HG03439 (cell line): ENCODE measurements around the gene LKAAEAR1.

Experiments
- ATAC-seq: cut with Tn5 transposase; IDR thresholded peaks from one replicate; pipeline ENCODE4 v1.9.1; 2021; ENCODE audit warnings: mild to moderate bottlenecking, moderate library complexity; ENCODE audit not compliant: unreplicated experiment

Gene LKAAEAR1

DNA sequence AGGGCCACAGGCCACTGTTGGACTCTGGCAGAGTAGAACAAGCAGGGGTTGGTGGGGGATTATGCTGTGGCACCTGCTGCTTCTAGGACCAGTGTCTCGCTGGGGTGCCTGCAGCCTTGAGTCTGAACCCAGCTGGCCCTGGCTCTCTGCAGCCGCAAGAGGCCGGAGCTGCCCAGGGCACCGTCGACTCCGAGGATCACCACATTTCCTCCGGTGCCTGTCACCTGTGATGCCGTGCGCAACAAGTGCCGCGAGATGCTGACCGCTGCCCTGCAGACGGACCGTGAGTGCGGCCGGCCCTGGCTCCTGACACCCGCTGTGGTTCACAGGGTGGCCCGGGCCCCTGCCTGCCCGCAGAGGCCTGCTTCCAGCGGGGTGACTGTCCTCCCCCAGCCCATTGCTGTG, 15.0 kb downstream of the LKAAEAR1 start:
- no peak for ATAC-seq

DNA sequence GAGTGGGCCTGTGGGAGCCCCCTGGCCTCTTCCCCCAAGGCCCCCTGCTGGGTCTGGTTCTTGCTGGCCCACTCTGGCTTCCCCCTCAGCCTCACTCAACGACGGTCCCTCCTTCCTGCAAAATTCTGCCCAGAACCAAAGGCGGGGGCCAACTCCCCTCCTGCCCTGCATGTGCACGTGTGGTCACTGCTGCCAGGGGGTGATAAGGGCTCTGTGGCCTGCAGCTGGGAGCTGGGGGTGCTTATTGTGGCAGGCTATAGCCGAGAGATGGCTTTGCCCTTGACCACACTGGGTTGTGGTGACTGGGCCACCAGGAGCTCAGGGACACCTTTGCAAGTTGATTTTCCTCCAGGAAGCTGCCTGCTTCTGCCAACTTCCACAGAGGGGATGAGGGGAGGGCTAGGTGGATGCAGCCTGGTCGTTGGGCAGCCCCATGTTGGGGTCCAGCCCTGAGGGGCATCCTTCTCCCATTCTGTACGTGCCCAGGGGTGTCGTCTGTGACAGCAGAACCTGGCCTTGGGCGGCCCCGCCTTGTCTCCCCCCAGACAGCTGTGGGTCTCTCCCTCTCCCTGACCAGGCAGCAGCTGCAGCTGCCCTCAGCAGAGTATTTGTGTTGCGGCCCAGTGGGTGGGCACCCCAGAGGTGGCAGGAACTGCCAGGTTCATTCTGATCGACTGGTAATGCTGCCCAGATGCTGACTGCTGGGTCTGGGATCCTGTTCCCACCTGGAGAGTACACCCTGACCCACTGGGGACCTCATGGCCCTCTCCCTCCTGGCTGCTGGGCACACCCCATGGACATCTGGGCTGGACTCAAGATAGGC, 15.6 kb downstream of the LKAAEAR1 start:
- ATAC-seq, result no peak

DNA sequence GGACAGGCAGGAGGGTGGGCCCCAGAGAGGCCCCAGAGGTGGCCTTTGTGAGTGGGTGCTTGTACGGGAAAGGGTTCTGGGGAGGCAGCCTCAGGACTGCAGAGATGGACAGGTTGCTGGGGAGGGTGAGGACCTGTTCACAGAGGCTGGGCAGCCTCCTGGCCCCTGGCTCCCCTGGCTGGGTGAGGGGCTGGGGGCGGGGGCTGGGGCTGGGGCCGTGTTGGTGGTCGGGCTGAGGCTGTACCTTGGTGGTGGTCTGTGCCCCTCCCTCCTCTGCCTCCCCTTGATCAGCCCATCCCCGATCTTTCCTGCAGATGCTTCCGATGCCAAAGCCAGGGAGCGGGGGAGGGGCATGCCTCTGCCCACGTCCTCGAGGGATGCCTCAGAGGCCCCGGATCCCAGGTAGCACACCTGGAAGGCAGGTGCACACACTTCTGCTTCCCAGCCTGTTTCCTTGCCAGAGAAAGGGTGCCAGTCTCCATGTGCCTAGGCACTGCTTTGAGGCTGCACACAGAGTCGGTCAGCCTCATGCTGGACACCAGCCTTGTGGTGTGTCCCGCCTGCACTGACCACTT, 16.4 kb downstream of the LKAAEAR1 start:
- no peak for ATAC-seq

DNA sequence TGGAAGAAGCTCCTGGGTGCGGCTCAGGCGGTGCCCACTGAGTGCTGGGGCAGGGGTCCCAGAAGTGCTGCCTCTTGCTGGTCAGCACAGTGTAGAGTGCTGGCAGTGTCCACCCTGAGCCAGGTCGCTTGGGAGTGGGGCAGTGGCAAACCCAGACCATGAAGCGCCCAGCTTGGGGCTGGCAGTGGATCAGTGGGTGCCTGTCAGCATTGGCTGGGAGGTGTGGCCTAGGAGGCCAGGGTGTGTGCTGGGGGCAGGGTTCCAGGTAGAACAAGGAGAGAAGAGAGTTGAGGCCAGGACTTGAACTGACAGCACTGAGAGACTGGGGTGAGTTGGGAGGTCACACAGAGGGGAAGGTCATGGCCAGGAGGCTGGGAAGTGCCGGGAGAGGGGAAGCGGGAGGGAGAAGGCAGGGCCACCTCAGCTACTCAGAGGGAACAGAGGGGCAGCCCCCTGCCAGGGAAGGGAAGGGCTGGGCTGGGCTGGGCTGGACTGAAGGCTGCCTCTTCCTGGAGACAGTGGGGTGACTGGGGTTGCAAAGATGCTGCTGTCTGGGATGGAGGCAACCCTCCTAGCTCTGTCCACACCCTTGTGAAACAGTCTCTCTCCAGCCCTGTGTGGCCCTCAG, 17.1 kb downstream of the LKAAEAR1 start:
- no peak for ATAC-seq

DNA sequence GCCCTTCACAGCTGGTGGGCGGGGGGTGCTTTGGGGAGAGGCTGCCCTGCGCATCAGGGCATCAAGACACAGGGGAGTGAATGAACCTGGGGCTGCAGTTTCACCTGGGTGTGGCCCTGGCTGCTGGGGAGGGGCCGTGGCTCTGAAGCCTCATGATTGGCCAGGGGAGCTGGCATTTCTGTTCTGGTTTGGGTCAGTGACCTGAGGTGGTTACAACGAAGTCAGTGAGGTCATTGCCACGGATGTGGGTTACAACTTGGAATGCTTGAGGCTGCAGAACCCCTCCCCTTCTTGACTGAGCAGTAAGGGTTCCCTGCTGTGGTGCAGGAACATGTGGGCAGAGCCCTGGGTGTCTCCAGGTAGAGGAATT, 18.2 kb downstream of the LKAAEAR1 start:
- ATAC-seq, result peak; percentile 36

DNA sequence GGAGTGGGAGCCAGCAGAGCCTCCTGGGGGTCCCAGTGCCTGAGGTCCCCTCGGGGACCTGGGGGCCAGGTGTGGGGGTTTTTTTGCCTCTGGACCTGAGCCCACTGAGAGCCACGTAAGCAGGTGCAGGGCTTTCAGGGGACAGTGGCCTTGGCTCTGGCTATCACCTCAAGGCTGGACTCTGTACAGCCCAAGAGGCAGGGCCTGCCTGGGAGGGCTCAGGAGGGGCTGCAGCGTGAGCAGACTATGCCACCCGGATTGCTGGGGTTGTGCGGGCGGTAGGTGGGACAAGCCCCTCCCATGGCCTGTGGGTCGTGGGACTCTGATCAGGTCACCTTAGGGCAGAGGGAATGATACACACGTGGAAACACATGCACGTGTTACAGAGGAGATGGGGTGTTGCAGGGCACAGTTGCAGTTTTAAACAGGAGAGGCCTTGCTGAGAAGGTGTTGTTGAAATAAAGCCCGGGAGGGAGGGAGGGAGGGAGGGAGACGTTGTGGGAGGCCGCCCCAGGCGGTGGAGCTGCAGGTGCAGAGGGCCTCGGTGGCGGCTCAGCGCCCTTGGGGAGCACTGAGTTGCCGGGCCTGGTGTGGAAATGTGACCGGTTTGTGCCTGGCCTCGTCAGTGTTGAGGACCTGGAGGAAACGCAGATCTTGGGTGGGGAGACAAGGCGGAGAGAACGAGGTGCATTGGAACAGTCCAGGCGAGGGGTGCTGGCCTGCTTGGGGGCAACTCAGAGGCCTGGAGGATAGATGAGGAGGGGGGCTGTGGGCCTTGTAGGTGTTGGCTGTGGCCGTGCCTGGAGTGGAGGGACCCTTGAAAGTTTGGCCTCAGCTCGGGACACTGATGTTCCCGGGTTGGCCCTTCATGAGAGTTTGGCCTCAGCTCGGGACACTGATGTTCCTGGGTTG, 18.9 kb downstream of the LKAAEAR1 start:
- no peak for ATAC-seq

DNA sequence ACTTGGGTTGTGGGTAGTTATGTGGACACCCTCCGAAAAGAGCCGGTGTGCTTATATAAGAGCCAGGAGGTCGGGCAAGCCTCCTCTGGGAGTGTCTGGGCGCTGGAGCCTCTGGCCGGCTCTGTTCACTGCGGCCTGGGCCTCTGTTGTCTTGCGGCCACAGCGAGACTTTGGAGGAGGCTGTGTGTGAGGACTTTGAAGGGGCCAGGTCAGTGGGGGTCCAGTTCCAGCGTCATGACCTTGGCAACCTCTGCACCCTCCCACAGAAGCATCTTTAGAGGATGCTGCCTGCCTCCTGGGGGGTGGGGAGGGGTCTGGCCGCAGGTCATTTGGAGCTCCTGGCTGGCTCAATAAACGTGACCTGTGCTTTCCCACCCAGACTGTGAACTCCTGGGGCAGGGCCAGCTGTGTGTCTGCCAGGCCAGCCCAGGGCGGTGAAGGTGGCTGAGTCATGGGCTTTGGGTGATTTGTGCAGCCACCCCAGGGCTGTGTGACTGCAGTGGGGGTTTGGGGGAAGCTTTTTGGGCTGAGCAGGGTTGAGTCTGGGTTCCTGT, 20.0 kb downstream of the LKAAEAR1 start:
- no peak for ATAC-seq

DNA sequence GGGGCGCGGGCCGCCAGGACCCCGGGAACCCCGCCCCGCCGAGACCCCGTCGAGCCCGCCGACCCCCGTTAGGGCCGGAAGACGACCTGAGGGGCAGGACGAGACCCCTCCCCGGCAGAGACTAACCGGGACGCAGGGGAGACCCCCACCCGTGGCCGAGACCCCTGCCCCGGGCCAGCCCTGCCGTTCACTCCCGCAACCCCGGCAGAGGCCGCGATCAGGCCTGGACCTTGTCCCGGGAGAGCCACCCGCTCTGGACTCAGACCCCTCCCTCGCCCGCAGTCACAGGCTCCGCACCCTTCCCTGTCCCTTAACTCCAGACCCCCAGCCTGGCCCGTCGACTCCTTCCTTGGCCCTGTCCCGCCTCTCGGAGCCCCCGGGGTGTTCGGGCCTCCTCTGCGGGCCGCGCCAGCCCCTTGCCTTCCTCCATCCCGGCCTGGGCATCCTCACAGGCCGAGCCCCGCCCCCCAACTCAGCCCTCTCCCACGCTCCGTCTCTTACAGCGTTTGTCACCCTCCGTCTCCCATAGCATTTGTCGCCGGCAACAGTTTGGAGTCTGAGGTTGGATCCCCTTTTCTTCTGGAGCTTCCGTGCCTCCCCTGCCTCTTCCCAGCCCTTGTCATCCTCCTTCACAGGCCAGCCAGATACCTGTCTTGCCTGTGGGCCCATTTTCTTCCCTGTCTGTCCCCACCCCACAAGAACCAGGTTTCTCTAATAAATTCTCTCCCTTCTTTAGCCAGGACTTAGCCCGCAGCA, 20.6 kb downstream of the LKAAEAR1 start:
- ATAC-seq, result no peak

DNA sequence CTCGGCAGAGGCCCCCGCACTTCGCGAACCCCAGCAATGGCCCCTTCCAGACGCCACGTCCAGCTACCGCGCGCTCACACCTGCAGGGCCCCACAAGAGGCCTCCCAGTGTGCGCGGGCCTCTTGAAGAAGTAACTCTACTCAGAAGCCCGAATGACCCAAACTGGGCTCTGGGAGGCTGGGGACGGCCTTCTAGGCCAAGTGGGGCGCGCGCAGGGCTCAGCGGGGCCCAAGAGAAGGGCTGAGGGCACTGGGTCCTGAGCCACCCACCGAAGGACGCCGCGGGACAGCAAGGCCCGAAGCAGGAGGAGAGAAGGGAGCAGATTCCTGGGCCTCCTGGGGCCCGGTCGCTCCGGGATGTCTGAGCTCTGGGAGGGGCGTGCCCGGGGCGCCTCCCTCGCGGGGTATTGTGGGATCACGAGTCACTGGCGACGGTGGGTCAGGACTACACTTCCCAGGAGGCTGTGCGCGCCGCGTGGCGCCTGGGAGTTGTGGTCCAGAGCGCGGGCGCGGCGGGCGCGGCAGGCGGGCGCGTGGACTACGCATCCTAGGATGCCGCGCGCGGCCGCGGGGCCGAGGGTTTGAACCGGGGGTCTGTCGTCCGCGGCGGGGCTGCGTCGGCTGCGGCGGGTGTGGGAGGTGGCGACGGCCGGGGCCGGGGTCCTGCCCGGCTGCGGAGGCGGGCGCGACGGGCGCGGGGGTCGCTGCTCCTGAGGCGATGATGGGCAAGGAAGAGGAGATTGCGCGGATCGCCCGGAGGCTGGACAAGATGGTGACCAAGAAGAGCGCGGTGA, 21.4 kb downstream of the LKAAEAR1 start, which contains the start of gene TCEA2:
TSS of gene TCEA2 (plus strand) at position 603 of the 793 bp plus-strand sequence. CDS start at position 718, 115 bp downstream.
- ATAC-seq, result peak; percentile 65

DNA sequence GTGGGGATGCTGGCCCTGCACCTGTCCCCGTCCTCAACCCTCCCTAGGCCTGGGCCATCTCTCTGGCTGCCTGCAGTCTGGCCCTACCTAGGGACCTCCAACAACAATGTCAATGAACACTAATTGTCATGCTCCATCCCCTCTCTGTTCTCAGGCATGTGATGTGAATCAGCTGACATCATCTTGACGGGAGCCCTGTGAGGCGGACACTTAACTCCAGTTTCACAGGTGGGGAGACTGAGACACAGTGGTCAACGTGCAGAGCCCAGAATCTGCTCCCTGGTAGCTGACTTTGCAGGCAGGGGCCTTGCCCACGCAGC, 22.0 kb downstream of the LKAAEAR1 start:
- no peak for ATAC-seq

DNA sequence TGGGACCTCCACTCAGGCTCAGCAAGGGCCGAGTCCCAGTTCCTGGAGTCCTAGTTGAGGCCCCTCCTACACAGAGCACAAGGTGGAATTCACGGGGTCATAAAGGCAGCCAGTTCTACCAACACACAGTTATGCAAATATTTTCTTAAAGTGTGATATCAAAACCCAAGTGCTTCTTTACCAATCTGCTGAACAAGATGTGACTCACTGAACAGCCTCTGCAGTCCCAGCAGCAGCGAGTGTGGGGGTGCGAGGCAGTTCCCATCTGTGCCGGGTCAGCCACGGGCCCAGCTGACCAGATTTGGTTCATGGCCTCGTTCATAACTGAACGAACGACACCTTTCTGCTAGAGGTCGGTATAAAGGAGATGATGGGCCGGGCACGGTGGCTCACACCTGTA, 25.7 kb downstream of the LKAAEAR1 start:
- ATAC-seq, result no peak

DNA sequence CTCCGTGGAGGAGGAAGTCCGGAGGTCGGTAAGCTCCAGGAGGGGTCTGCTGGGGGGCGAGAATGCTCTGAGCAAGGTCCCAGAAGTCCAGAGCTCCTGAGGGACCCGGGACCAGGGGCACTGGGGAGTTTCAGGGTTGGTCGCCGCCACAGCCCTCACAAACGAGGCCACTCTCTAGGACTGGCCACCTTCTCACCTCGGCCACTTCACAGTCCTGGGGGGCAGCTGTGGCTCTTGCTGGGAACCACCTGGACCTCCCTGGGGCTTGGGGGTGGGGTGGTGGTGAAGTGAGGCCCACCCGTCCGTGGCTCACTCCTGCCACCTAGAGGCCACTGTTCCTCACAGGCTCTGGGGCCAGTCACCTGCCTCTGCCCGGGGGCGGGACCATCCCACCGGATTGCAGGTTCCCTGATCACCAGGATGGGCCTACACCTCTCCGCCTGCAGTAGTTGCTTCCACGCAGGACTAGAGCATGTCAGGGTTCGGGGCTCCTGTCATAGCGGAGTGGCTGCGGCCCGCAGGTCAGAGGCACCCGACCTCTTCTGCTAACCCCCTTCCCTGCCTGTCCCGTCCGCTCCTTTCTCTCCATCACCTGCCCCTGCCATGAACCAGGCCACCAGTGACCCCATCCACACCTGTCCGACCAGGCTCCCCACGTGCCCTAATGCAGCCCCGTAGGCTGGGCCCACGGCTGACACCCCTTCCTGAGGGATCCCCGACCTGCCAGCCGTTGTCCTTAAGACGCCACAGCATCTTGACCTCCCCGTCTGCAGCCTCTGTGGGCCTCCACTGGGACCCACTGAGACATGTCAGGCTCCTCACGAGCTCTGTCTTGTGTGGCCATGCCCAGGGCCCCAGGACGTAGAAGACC, 26.3 kb downstream of the LKAAEAR1 start:
- ATAC-seq, result no peak

DNA sequence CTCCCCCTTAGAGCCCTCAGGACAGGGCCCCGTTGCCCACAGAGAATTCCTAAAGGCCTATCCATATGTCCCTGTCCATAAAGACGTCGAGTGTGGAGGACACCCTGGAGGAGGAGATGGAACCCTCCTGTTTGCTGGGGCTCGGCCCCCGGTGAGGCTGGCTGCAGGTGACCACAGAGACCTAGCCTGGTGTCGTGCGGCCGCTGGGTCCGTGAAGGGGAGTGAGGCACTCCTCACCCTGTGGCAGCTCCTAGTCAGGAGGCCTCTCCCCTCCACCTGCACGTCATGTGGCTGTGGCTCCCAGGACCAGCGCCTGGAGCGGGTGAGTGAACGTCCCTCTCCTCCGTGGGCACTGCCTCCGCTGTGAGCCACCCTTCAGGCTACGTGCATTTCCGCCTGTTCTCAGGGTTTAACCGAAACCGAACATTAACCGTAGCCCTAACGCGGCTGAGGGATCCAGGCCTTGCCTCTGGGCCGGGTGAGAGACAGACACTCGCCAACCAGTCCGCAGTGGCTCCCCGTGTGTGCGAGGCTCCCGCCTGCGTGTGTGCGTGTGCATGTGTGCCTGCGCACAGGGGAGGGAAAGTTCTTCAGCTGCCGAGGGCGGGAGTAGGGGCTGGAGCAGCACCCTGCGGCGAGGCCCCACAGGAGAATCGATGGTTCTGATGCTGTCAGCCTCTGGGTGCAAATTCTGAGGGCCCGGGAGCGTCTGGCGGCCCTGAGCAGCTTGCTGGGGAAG, 27.1 kb downstream of the LKAAEAR1 start:
- no peak for ATAC-seq

DNA sequence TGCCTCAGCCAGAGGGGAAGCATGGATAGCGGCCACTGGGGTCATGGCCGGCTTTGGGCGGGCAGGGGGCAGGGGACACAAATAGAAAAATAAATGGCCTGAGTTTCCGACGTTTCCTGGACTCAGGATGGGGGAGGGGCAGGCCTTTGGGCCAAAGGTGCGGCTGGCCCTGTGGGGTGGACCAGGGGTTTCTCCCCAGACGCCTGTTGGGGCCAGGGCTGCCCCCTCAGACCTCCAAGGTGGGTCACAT, 27.6 kb downstream of the LKAAEAR1 start:
- no peak for ATAC-seq

DNA sequence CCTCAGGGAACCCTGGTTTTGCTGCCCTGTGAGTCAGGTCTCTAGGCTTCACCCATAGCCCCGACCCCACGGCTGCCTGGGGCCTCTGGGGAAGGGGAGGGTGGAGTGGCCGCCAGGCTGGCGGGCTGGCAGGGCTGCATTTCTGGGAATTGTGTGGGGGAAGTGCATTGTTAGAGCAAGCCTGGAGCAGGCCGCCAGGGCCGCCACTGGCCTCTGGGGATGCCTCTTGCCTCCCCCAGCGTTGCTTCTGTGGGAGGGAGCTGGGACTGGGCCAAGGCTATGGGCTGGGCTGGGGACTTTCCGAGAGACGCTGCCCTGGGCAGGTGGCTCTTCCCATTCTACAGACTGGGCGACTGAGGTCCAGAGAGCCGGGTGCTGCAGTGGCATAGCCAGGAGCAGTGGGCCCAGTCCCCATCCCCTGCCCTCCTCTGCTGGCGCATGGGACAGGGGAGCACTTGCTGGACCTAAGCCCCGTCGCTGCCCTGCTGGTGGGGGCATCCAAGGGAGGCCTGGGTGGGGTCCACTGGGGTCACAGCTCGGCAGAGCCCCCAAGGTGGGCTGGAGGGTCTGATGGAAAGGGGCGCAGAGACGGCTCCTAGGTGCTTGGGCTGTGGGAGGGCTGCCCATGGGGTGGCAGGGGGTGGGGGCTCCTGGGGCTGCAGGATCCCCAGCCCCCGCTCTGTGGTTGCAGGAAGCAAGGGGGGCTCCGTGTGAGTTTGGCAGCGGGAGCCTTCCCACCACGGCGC, 28.1 kb downstream of the LKAAEAR1 start:
- no peak for ATAC-seq

DNA sequence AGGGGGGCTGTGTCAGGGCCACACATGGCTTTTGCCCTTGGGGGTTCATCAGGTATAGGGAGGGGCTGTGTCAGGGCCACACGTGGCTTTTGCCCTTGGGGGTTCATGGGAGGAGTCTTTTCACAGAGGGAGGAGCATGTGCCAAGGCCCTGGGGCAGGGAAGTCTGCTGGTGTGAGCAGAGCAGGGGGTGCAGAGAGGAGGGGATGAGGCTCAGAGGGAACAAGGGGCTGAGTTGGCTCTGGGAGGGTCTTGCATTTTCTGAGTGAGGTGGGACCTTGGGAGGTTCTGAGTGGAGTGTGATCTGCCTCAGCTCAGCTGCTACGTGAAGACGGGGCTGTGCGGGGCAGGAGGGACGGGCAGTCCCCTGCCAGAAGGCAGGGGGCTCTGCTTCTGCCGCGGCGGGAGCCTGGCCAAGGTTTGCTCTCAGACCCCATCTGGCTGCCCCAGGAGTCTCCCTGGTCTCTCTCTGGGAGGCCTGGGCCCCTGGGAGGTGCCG, 28.8 kb downstream of the LKAAEAR1 start:
- ATAC-seq, result no peak
